ENCODE measurements around the gene MBD5. TPM values are rescaled to one million over a fixed set of nuclear protein-coding genes. Genes with fewer than 3 reads are reported as not detected.
A peak's percentile ranks its signal among the peaks of the same experiment; 100 is the strongest.

MBD5 gene
- total and polyA plus RNA-seq, 11 donors = 6.8 to 44.4 (median 24.9) TPM

GRCh38 chr2:148014616-148015015 is 6.3 kb upstream of the MBD5 start:
- DNase-seq (no peak), ATAC-seq (no peak)
- H3K9me3 ChIP-seq = peaks cover 0 to 10% (median 0%) of the 10 kb centered on the region in 12 donors
- no peaks in the 10 kb centered on the region for H3K36me3 ChIP-seq
- H3K4me1 ChIP-seq = peaks cover 0 to 15% (median 10%) of the 10 kb centered on the region in 12 donors
- no peak overlapping the region for H3K27ac ChIP-seq
- WGBS, 4 donors = 76 to 82% (median 78%) methylated on average over 5 of the region's 5 CpGs
- H3K4me3 ChIP-seq = no peak overlapping the region
- no peak for TF ChIP-seq POLR2A (IDR thresholded peaks at IDR 0.05)
- no peak for TF ChIP-seq CTCF (IDR thresholded peaks at IDR 0.05)
- intact Hi-C loops (cut with DNase I) = no loop called here
- H3K27me3 ChIP-seq = no peaks in the 10 kb centered on the region

- DNase-seq = peak; percentile 97 to 99 (median 99)
- TF ChIP-seq POLR2A (IDR thresholded peaks at IDR 0.05) (peak in 1 of 2 donors; percentile 54), CTCF (IDR thresholded peaks at IDR 0.05) (peak in 10 of 12 donors; percentile 3 to 57 (median 34))
- peak within 1 kb of the TSS; percentile 73 to 94 (median 84) for H3K4me3 ChIP-seq
- ATAC-seq = peak; percentile 98 to 99 (median 98)
- intact Hi-C loops (cut with DNase I) = loop anchor here in 3 of 10 donors (10.0 kb wide), 3 partner anchors 176 to 1564 kb away; partner anchors contain the start of genes ACVR2A (in 1 of the 3), EPC2 (in 1 of the 3) and MMADHC (in 1 of the 3)
- H3K27ac ChIP-seq = peak within 1 kb of the TSS; percentile 61 to 98 (median 93)
- no peaks in the 10 kb centered on the region for H3K27me3 ChIP-seq
- H3K4me1 ChIP-seq = peaks cover 3 to 50% (median 34%) of the 10 kb centered on the region in 12 donors
- 0% methylated on average over 50 to 52 of the region's 52 CpGs for WGBS, 4 donors
- no peaks in the 10 kb centered on the region for H3K9me3 ChIP-seq
- H3K36me3 ChIP-seq = peaks cover 0 to 5% (median 0%) of the 10 kb centered on the region in 9 donors
Measured at GRCh38 chr2:148020111-148021058, 506 bp upstream of the MBD5 start, which contains the start of gene ORC4. Gene ORC4, minus strand, starts transcription at chr2:148020737. Its CDS starts 44,779 bp downstream, at chr2:147975958.

GRCh38 chr2:148021886-148022285 is 995 bp downstream of the MBD5 start:
- Histone ChIP-seq H3K4me3 (peak overlapping the region; percentile 51 to 94 (median 84)), H3K27ac (peak overlapping the region in 10 of 12 donors; percentile 91 to 98 (median 93)), H3K4me1 (peaks cover 3 to 54% (median 34%) of the 10 kb centered on the region in 12 donors), H3K9me3 (no peaks in the 10 kb centered on the region), H3K27me3 (no peaks in the 10 kb centered on the region), H3K36me3 (peaks cover 0 to 6% (median 0%) of the 10 kb centered on the region in 9 donors)
- WGBS, 4 donors = 0 to 3% (median 2%) methylated on average over 3 of the region's 3 CpGs
- intact Hi-C loops (cut with DNase I) = loop anchor here in 3 of 10 donors (10.0 kb wide), 3 partner anchors 177 to 1563 kb away; partner anchors contain the start of genes ACVR2A (in 1 of the 3), EPC2 (in 1 of the 3) and MMADHC (in 1 of the 3)
- TF ChIP-seq POLR2A (IDR thresholded peaks at IDR 0.05) (no peak), CTCF (IDR thresholded peaks at IDR 0.05) (no peak)
- DNase-seq (no peak), ATAC-seq (no peak)
